Lung (tissue), 12 donors: ENCODE data around the gene ABR. TPM values are rescaled to one million over a fixed set of nuclear protein-coding genes. Genes with fewer than 3 reads are reported as not detected.

Experiments
- ATAC-seq: fragments of 200-7000 bp; cut with Tn5 transposase; one replicate; pipeline ENCODE4 v1.9.1; 2020; ENCODE audit warnings: moderate number of reproducible peaks; ENCODE audit not compliant: insufficient read depth, low FRiP score
- DNase-seq, 3 donors: peaks; one replicate each; pipeline ENCODE4 v3.0.0-alpha.2; 2013 to 2017
- H3K27ac ChIP-seq, 2 donors: one replicate each; pipeline ENCODE4 v1.5.1; 2013; ENCODE audit warnings: mild to moderate bottlenecking in 2 of 2, moderate library complexity in 2 of 2, control low read depth in 1 of 2, inconsistent platforms in 1 of 2, low read depth in 1 of 2, low read length in 1 of 2
- H3K27me3 ChIP-seq, 3 donors: one replicate each; pipeline ENCODE4 v1.5.1; 2013; ENCODE audit warnings: low read length in 2 of 3; ENCODE audit not compliant: control insufficient read depth in 3 of 3, insufficient read depth in 3 of 3
- H3K36me3 ChIP-seq, 4 donors: one replicate each; pipeline ENCODE4 v1.5.1; 2013; ENCODE audit warnings: low read length in 4 of 4, mild to moderate bottlenecking in 1 of 4, moderate library complexity in 1 of 4; ENCODE audit not compliant: control insufficient read depth in 4 of 4, insufficient read depth in 4 of 4
- H3K4me1 ChIP-seq, 5 donors: one replicate each; pipeline ENCODE4 v1.5.1; 2013; ENCODE audit warnings: low read length in 5 of 5, mild to moderate bottlenecking in 2 of 5, moderate library complexity in 1 of 5; ENCODE audit not compliant: control insufficient read depth in 5 of 5, insufficient read depth in 5 of 5
- H3K4me3 ChIP-seq: one replicate; pipeline ENCODE4 v1.5.1; 2013; ENCODE audit warnings: mild to moderate bottlenecking, control low read depth, moderate library complexity
- H3K9ac ChIP-seq, 2 donors: one replicate each; pipeline ENCODE4 v1.5.1; 2013; ENCODE audit warnings: low read length in 2 of 2, control low read depth in 1 of 2; ENCODE audit not compliant: insufficient read depth in 1 of 2
- H3K9me3 ChIP-seq, 4 donors: one replicate each; pipeline ENCODE4 v1.5.1; 2013; ENCODE audit warnings: low read length in 3 of 4, mild to moderate bottlenecking in 1 of 4, moderate library complexity in 1 of 4; ENCODE audit not compliant: control insufficient read depth in 4 of 4, insufficient read depth in 3 of 4
- WGBS, 2 donors: extraction: QIAGEN DNeasy Blood & Tissue Kit; methylation state at CpG; one replicate each; pipeline ENCODE4 v1.1.7; 2013; 5-methylcytosine and 5-hydroxymethylcytosine counted together
- polyA plus RNA-seq, 2 donors: library from polyadenylated mRNA; stranded (reverse); fragments of 200-250 nt; gene quantifications; one replicate each; pipeline ENCODE4 v1.2.1, GENCODE V29; 2013
- total RNA-seq, 2 donors: library from RNA; depleted of rRNA in 1 of 2; stranded (reverse); fragments of >200 nt in 1 of 2; gene quantifications; one replicate each; pipeline ENCODE4 v1.2.1, GENCODE V29; 2014 to 2021
- TF ChIP-seq, protein P1 (sequence below): IDR thresholded peaks from 2 replicates; pipeline ENCODE4 v1.5.1; 2012; ENCODE audit warnings: mild to moderate bottlenecking; ENCODE audit errors: control extremely low read depth, extremely low read depth
- donor health status: control.
- donor health status: control.
- donor health status: Bipolar disorder and iron deficiency.
- donor health status: healthy.
- donor health status: DM: yes; HTN: yes; CAD: no.

ABR gene
- total and polyA plus RNA-seq, 4 donors: 54.8 to 187 (median 70.2) TPM

DNA sequence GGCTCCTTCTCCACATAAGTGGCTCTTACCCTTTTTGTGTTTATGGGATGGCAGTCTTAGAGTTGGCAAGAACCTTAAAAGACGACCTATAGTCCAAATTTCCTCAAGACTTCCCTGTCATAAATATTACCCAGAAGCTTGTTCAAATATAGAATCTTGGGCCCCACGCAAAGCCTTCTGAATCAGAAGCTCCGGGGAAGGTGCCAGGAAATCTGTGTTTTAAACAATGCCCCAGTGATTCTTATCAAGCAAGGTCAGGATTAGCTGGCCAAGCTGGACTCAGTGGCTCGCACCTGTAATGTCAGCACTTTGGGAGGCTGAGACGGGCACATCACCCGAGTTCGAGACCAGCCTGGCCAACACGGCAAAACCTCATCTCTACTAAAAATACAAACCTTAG lies 97.2 kb downstream of the ABR start:
- TF ChIP-seq, protein P1, sequence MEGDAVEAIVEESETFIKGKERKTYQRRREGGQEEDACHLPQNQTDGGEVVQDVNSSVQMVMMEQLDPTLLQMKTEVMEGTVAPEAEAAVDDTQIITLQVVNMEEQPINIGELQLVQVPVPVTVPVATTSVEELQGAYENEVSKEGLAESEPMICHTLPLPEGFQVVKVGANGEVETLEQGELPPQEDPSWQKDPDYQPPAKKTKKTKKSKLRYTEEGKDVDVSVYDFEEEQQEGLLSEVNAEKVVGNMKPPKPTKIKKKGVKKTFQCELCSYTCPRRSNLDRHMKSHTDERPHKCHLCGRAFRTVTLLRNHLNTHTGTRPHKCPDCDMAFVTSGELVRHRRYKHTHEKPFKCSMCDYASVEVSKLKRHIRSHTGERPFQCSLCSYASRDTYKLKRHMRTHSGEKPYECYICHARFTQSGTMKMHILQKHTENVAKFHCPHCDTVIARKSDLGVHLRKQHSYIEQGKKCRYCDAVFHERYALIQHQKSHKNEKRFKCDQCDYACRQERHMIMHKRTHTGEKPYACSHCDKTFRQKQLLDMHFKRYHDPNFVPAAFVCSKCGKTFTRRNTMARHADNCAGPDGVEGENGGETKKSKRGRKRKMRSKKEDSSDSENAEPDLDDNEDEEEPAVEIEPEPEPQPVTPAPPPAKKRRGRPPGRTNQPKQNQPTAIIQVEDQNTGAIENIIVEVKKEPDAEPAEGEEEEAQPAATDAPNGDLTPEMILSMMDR: no peak
- Histone ChIP-seq H3K27ac (peak overlapping the region; percentile 30 to 74), H3K36me3 (peaks cover 0 to 38% (median 3%) of the 10 kb centered on the region in 4 donors), H3K4me3 (no peak overlapping the region), H3K9ac (no peak overlapping the region), H3K9me3 (no peaks in the 10 kb centered on the region), H3K4me1 (peaks cover 0 to 17% (median 12%) of the 10 kb centered on the region in 5 donors), H3K27me3 (no peaks in the 10 kb centered on the region)
- 66 to 86% methylated on average over 8 of the region's 8 CpGs for WGBS, 2 donors
- ATAC-seq (no peak), DNase-seq (no peak)

DNA sequence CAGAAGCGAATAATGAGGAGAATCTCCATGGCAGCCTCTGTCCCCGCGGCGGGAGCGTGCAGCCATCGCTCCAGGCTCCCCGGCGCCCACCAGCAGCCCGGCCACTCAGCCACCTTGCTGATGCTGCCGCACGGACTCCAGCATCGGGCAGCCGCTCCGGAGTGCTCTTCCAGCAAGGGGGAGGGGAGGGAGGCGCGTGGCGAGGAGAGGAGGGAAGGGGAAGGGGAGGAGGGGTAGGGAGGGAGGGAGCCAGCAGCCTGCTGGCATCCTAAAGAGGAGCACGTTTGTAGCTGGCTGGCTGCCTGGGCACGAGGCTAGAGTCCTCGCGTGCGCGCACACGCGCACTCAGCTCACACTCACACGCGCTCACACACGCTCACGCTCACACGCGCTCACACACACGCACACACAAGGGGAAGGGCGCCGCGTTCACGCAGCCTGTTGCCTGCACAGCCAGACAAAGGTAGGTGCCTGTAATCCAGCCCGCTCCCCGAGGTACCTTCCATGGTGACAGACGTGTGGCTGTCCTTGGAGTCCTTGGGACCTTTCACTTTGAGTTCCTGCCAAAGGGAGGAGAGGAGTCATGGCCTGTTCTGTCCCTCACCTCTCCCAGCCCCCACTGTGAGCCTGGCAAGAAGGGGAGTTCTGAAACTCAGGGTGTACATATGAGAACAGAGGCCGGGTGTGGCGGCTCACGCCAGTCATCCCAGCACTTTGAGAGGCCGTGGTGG lies 100.8 kb downstream of the ABR start:
- TF ChIP-seq, protein P1: no peak
- H3K4me3 ChIP-seq: no peak overlapping the region
- peaks cover 0 to 48% (median 2%) of the 10 kb centered on the region in 4 donors for H3K36me3 ChIP-seq
- H3K27ac ChIP-seq: peak overlapping the region in 1 of 2 donors; percentile 64
- no peaks in the 10 kb centered on the region for H3K27me3 ChIP-seq
- no peak overlapping the region for H3K9ac ChIP-seq
- 85 to 87% methylated on average over 43 of the region's 43 CpGs for WGBS, 2 donors
- peaks cover 0 to 23% (median 12%) of the 10 kb centered on the region in 5 donors for H3K4me1 ChIP-seq
- DNase-seq (peak; percentile 62 to 88 (median 73)), ATAC-seq (no peak)
- H3K9me3 ChIP-seq: no peaks in the 10 kb centered on the region

- no peaks in the 10 kb centered on the region for H3K27me3 ChIP-seq
- 86 to 91% methylated on average over 41 to 42 of the region's 42 CpGs for WGBS, 2 donors
- peaks cover 0 to 23% (median 7%) of the 10 kb centered on the region in 5 donors for H3K4me1 ChIP-seq
- ATAC-seq (no peak), DNase-seq (peak in 2 of 3 donors; percentile 26 to 48)
- H3K9ac ChIP-seq: no peak overlapping the region
- TF ChIP-seq, protein P1: no peak
- peaks cover 0 to 49% (median 2%) of the 10 kb centered on the region in 4 donors for H3K36me3 ChIP-seq
- H3K27ac ChIP-seq: no peak overlapping the region
- no peaks in the 10 kb centered on the region for H3K9me3 ChIP-seq
- H3K4me3 ChIP-seq: no peak overlapping the region
Measured at GRCh38 chr17:1077986-1078711, 101.6 kb downstream of the ABR start.
